Measurements from ENCODE around the gene GPR33.

GRCh38 chr14:31510855-31511254 lies 23.0 kb upstream of the GPR33 start:
- TF ChIP-seq CTCF (IDR thresholded peaks at IDR 0.05) (no peak), POLR2A (IDR thresholded peaks at IDR 0.05) (no peak)
